K562 (cell line): ENCODE data around the gene GPRIN1. TPM values are rescaled to one million over a fixed set of nuclear protein-coding genes. Genes with fewer than 3 reads are reported as not detected.

Source experiments
- ATAC-seq: fragments of 200-7000 bp; cut with Tn5 transposase; 3 replicates; pipeline ENCODE4 v1.9.1; 2020; ENCODE audit warnings: moderate library complexity
- BruUV-seq: library from RNA; stranded (reverse); fragments of 400-500 nt; replicated peaks from 2 replicates; lab custom pipeline; 2021; lab: Mats Ljungman, UMichigan
- CTCF ChIA-PET: fragments of 300-600 bp; formaldehyde crosslinking; extraction: SDS; loops from one replicate; lab custom pipeline; 2021; ENCODE audit warnings: low intra/inter-chr PET ratio; lab: Yijun Ruan, JAX
- POLR2A ChIA-PET: fragments of 300-600, 350-650 bp; sonication (Branson Sonifier 250); formaldehyde crosslinking; extraction: SDS; loops from one replicate; lab custom pipeline; 2021; ENCODE audit warnings: antibody characterized with exemption, inconsistent platforms; lab: Yijun Ruan, JAX
- DNase-seq, 4 experiments: peaks; one replicate each; pipeline versions ENCODE4 v3.0.0 to v3.0.0-alpha.2; 2011 to 2018; ENCODE audit warnings: low spot score in 3 of 4, mixed read lengths in 3 of 4; ENCODE audit errors: extremely low read depth in 1 of 4
- FAIRE-seq: peaks from 2 replicates; lab custom pipeline; 2011; peaks lifted over from hg19 to GRCh38; lab: Jason Lieb, UNC
- H2AFZ ChIP-seq: 2 replicates; pipeline ENCODE4 v1.6.0; 2011; ENCODE audit warnings: low read depth, low read length, control low read depth, inconsistent platforms
- H3K27ac ChIP-seq: fragments of 200-600 bp; 3 replicates; pipeline ENCODE4 v1.8.0; 2011; ENCODE audit warnings: low read depth, mild to moderate bottlenecking, control low read depth, inconsistent platforms, low read length, moderate library complexity, mixed read lengths; ENCODE audit errors: extremely low read depth
- H3K27me3 ChIP-seq, 2 experiments: fragments of 300-600 bp in 1 of 2; 2 replicates in 1 of 2; 3 replicates in 1 of 2; pipeline versions ENCODE4 v1.6.0 to v1.8.0; 2011; ENCODE audit warnings: inconsistent platforms in 2 of 2, low read length in 2 of 2, mild to moderate bottlenecking in 1 of 2, mixed read lengths in 1 of 2, moderate library complexity in 1 of 2; ENCODE audit not compliant: control insufficient read depth in 2 of 2, insufficient read depth in 2 of 2
- H3K36me3 ChIP-seq: fragments of 300-600 bp; 3 replicates; pipeline ENCODE4 v1.8.0; 2011; ENCODE audit warnings: mild to moderate bottlenecking, low read length, inconsistent platforms; ENCODE audit not compliant: control insufficient read depth, insufficient read depth
- H3K4me1 ChIP-seq, 2 experiments: fragments of 200-600 bp in 1 of 2; replicated peaks in 1 of 2; 2 replicates in 1 of 2; 3 replicates in 1 of 2; pipeline versions ENCODE4 v1.5.1 to v1.8.0; 2011; ENCODE audit warnings: inconsistent platforms in 2 of 2, low read length in 2 of 2, mild to moderate bottlenecking in 1 of 2, mixed read lengths in 1 of 2, moderate library complexity in 1 of 2; ENCODE audit not compliant: control insufficient read depth in 2 of 2, insufficient read depth in 2 of 2
- H3K4me2 ChIP-seq: 2 replicates; pipeline ENCODE4 v1.6.1; 2011; ENCODE audit warnings: low read length, control low read depth, inconsistent platforms, mixed read lengths; ENCODE audit not compliant: insufficient read depth
- H3K4me3 ChIP-seq: fragments of 200-600 bp; sonication (generic), shearing (Covaris generic); 2 replicates; pipeline ENCODE4 v1.5.1; 2016; ENCODE audit warnings: control low read depth, inconsistent platforms
- H3K79me2 ChIP-seq: fragments of 200-600 bp; 3 replicates; pipeline ENCODE4 v1.8.0; 2011; ENCODE audit warnings: low read length, inconsistent platforms; ENCODE audit not compliant: control insufficient read depth, insufficient read depth
- H3K9ac ChIP-seq, 2 experiments: 2 replicates each; pipeline versions ENCODE4 v1.6.0 to v1.6.1; 2011; ENCODE audit warnings: low read depth in 2 of 2, low read length in 2 of 2, control low read depth in 1 of 2, inconsistent platforms in 1 of 2, mild to moderate bottlenecking in 1 of 2, mixed read lengths in 1 of 2; ENCODE audit not compliant: insufficient read depth in 1 of 2
- H3K9me1 ChIP-seq: one replicate; pipeline ENCODE4 v1.6.0; 2011; ENCODE audit warnings: inconsistent platforms, mild to moderate bottlenecking, low read length, moderate library complexity; ENCODE audit not compliant: control insufficient read depth, insufficient read depth
- H3K9me3 ChIP-seq: replicated peaks from 2 replicates; pipeline ENCODE4 v1.5.1; 2011; ENCODE audit warnings: low read depth, low read length, inconsistent platforms; ENCODE audit not compliant: control insufficient read depth, insufficient read depth
- H4K20me1 ChIP-seq: replicated peaks from 2 replicates; pipeline ENCODE4 v1.6.1; 2011; ENCODE audit warnings: low read length, inconsistent platforms, mixed read lengths; ENCODE audit not compliant: control insufficient read depth, insufficient read depth
- DACH1 ChIP-seq: fragments of 450-650 bp; IDR thresholded peaks from 2 replicates; pipeline ENCODE4 v1.6.1; 2018; ENCODE audit not compliant: partially characterized antibody
- ZBTB7A ChIP-seq: IDR thresholded peaks from 2 replicates; pipeline ENCODE4 v1.6.1; 2011; ENCODE audit warnings: low read depth, mild to moderate bottlenecking, low read length, moderate library complexity, borderline replicate concordance; ENCODE audit not compliant: control insufficient read depth
- ZNF277 ChIP-seq: fragments of 250-450 bp; sonication (Bioruptor Pico); IDR thresholded peaks from 2 replicates; pipeline ENCODE4 v1.8.0; 2022; ENCODE audit warnings: inconsistent platforms, mild to moderate bottlenecking, moderate library complexity, borderline replicate concordance
- ZNF444 ChIP-seq: fragments of 250-450 bp; sonication (Bioruptor Pico); IDR thresholded peaks from 2 replicates; pipeline ENCODE4 v1.4.0; 2020; ENCODE audit warnings: mild to moderate bottlenecking, moderate library complexity
- WGBS: fragments of 100-300 bp; shearing (Covaris generic); methylation state at CpG from one replicate; pipeline ENCODE4 v1.1.6; 2016; ENCODE audit warnings: low coverage, mixed read lengths; ENCODE audit not compliant: insufficient coverage; ENCODE audit errors: missing lambda C conversion rate; 5-methylcytosine and 5-hydroxymethylcytosine counted together
- in situ Hi-C: fragments of 300-500 bp; cut with MboI; formaldehyde crosslinking; loops from 4 replicates; pipeline ENCODE4 v1.15.0; 2018; ENCODE audit warnings: inconsistent platforms, mixed read lengths
- intact Hi-C: fragments of 100-400 bp; cut with micrococcal nuclease; formaldehyde crosslinking; loops from 2 replicates; pipeline ENCODE4 v1.14.2; 2022
- polyA plus RNA-seq, 8 experiments: library from polyadenylated mRNA; depleted of rRNA in 4 of 8; stranded (reverse) in 5 of 8; unstranded in 3 of 8; fragments of >200 nt; fragmentation: Nextera tagmentation in 2 of 8; fragmentation: Illumina TruSeq in 1 of 8; extraction: Ambion mirVana in 2 of 8; extraction: Trizol in 1 of 8; gene quantifications; 2 replicates each; pipeline versions ENCODE4 v1.2.1 to v1.2.3, GENCODE V29; 2011 to 2014; ENCODE audit warnings: inconsistent platforms in 1 of 8, missing spikeins in 1 of 8
- total RNA-seq, 7 experiments: library from RNA; depleted of rRNA in 6 of 7; stranded (reverse); fragments of >200 nt in 6 of 7; fragmentation: Illumina TruSeq in 2 of 7; extraction: Trizol in 2 of 7; gene quantifications; 2 replicates each; pipeline versions ENCODE4 v1.2.1 to v1.2.3, GENCODE V29; 2011 to 2021; ENCODE audit warnings: low replicate concordance in 1 of 7
- TF ChIP-seq, protein P1 (sequence below), 3 experiments: fragments of 200-800 bp in 1 of 3; sonication (Bioruptor generic) in 1 of 3; sonication (generic) in 1 of 3; formaldehyde crosslinking in 1 of 3; IDR thresholded peaks; 2 replicates each; pipeline versions ENCODE4 v1.6.1 to v1.8.0; 2016 to 2022; ENCODE audit warnings: mild to moderate bottlenecking in 2 of 3, missing compliant biosample characterization in 2 of 3, missing genetic modification characterization in 2 of 3, missing genetic modification reagents in 1 of 3

The GPRIN1 gene
- total and polyA plus RNA-seq, 9 of the 15 experiments (the other 6 are each of a cell fraction or from before 2014, with no cell fraction given), result 0.15 to 11.6 (median 4.4) TPM

DNA sequence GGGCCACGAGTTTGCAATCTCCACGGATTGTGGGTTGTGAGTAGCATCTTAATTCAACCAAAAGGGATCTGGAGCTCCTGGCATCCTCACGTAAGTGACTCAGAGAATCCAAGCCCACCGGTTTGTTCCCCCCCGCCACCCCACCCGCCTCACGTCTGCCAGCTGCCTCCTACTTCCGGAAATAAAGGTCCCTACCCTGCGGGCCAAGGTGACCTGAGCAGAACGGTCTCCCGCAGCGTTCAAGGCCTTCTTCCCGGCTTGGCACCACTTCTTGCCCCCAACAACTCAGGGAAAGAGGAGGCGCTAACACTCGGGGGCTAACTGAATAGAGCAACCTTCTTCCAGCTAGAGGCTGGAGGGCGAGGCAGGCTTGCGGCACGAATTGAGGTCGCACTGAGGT, 8.8 kb upstream of the GPRIN1 start:
- 0 out of 2 replicates have a peak, but pooled peaks have one; percentile 13 for TF ChIP-seq ZBTB7A
- TF ChIP-seq ZNF444 (CRISPR knock-in tag), result no peak
- TF ChIP-seq, all 486 proteins: peak for 1
- no peaks in the 10 kb centered on the region for H3K36me3 ChIP-seq
- H3K4me2 ChIP-seq, result peak overlapping the region; percentile 64
- peak overlapping the region; percentile 70 for H2AFZ ChIP-seq
- ChIA-PET POLR2A (no interaction called here), CTCF (interaction anchor here (0.6 to 1.4 kb wide), 3 partner anchors 45 to 890 kb away, joined by 3 to 8 read pairs (median 4); no protein-coding TSS in a partner anchor)
- H4K20me1 ChIP-seq, result peaks cover 3% of the 10 kb centered on the region; the same call in 1 of the 2 replicates
- WGBS, result 18% methylated on average over 19 of the region's 19 CpGs
- no peak for DNase-seq
- no peaks in the 10 kb centered on the region for H3K9me3 ChIP-seq
- no peak overlapping the region for H3K27ac ChIP-seq
- H3K79me2 ChIP-seq, result no peaks in the 10 kb centered on the region
- ATAC-seq, result no peak
- H3K4me1 ChIP-seq, result peaks cover 8 to 34% of the 10 kb centered on the region in 2 experiments
- intact Hi-C loops, result loop anchor here (1.0 to 5.0 kb wide), 2 partner anchors 44 to 201 kb away; partner anchors contain the start of gene CLTB
- BruUV-seq, result no TSS peak
- H3K4me3 ChIP-seq, result peak overlapping the region; percentile 19
- no peaks in the 10 kb centered on the region for H3K9me1 ChIP-seq
- H3K9ac ChIP-seq, result peak overlapping the region in 1 of 2 experiments; percentile 86; a peak in 2 of 4 replicates
- in situ Hi-C loops, result no loop called here
- FAIRE-seq, result no peak
- peaks cover 19 to 51% of the 10 kb centered on the region in 2 experiments for H3K27me3 ChIP-seq

GRCh38 chr5:176616511-176616910, 6.6 kb upstream of the GPRIN1 start:
- Histone ChIP-seq H3K4me1 (peaks cover 11 to 29% of the 10 kb centered on the region in 2 experiments), H3K4me2 (no peak overlapping the region), H3K4me3 (no peak overlapping the region), H3K9me1 (peaks cover 2% of the 10 kb centered on the region), H3K27me3 (peaks cover 19 to 48% of the 10 kb centered on the region in 2 experiments), H3K9ac (peak overlapping the region in 1 of 2 experiments; percentile 20; a peak in 1 of 4 replicates), H2AFZ (no peak overlapping the region), H3K9me3 (no peaks in the 10 kb centered on the region), H3K36me3 (no peaks in the 10 kb centered on the region), H3K79me2 (no peaks in the 10 kb centered on the region), H4K20me1 (peaks cover 6% of the 10 kb centered on the region; the same call in 1 of the 2 replicates), H3K27ac (no peak overlapping the region)
- BruUV-seq, result no TSS peak
- DNase-seq (no peak), FAIRE-seq (no peak), ATAC-seq (no peak)
- 2% methylated on average over 7 of the region's 7 CpGs for WGBS
- intact Hi-C loops (loop anchor here (5.0 kb wide), 1 partner anchor 199 kb away; the partner anchor contains the start of gene CLTB), in situ Hi-C loops (no loop called here)
- TF ChIP-seq, protein P1, sequence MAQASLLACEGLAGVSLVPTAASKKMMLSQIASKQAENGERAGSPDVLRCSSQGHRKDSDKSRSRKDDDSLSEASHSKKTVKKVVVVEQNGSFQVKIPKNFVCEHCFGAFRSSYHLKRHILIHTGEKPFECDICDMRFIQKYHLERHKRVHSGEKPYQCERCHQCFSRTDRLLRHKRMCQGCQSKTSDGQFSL (CRISPR knock-in tag; IDR thresholded peaks at IDR 0.05), result no peak
- TF ChIP-seq, protein P1 (tag; IDR thresholded peaks at IDR 0.05), result no peak
- TF ChIP-seq ZNF277 (CRISPR knock-in tag), result no peak
- no peak for TF ChIP-seq DACH1
- ChIA-PET CTCF (no interaction called here), POLR2A (interaction anchor here (0.6 to 0.8 kb wide), 4 partner anchors 10 to 79 kb away, joined by 3 read pairs; no protein-coding TSS in a partner anchor)
